Transverse colon (tissue), 4 donors: ENCODE results near the gene CD300A. TPM values are rescaled to one million over a fixed set of nuclear protein-coding genes. Genes with fewer than 3 reads are reported as not detected.

Experiments
- DNase-seq: peaks from one replicate; pipeline ENCODE4 v3.0.0-alpha.2; 2019
- H3K27ac ChIP-seq, 4 donors: fragments of 200-600 bp; sonication (generic); 2 replicates each; pipeline ENCODE4 v1.5.1; 2016 to 2018; ENCODE audit warnings: inconsistent platforms in 4 of 4
- H3K27me3 ChIP-seq: fragments of 200-600 bp; sonication (generic); 2 replicates; pipeline ENCODE4 v1.5.1; 2017; ENCODE audit warnings: inconsistent platforms
- H3K36me3 ChIP-seq, 4 donors: fragments of 200-600 bp; sonication (generic); 2 replicates each; pipeline ENCODE4 v1.5.1; 2017 to 2019; ENCODE audit warnings: inconsistent platforms in 4 of 4
- H3K4me1 ChIP-seq, 4 donors: fragments of 200-600 bp; sonication (generic); 2 replicates each; pipeline ENCODE4 v1.5.1; 2017 to 2020; ENCODE audit warnings: inconsistent platforms in 4 of 4
- H3K4me3 ChIP-seq, 4 donors: fragments of 200-600 bp; sonication (generic); 1 replicate in 1 of 4; 2 replicates in 3 of 4; pipeline versions ENCODE4 v1.5.1 to v1.6.1; 2017 to 2019; ENCODE audit warnings: inconsistent platforms in 4 of 4
- H3K9me3 ChIP-seq, 2 donors: fragments of 200-600 bp; sonication (generic); 2 replicates each; pipeline ENCODE4 v1.5.1; 2017 to 2019; ENCODE audit warnings: inconsistent platforms in 2 of 2
- CTCF ChIP-seq, 5 experiments: fragments of 200-600 bp in 3 of 5; fragments of 450-650 bp in 2 of 5; sonication (generic) in 3 of 5; IDR thresholded peaks; 1 replicate in 2 of 5; 2 replicates in 3 of 5; pipeline ENCODE4 v1.5.1; 2016 to 2017; ENCODE audit warnings: antibody characterized with exemption in 5 of 5, inconsistent platforms in 3 of 5, mild to moderate bottlenecking in 2 of 5, moderate library complexity in 1 of 5
- EP300 ChIP-seq: sonication (generic); formaldehyde crosslinking; IDR thresholded peaks from one replicate; pipeline ENCODE4 v1.6.1; 2017; ENCODE audit warnings: antibody characterized with exemption, low read depth
- POLR2A ChIP-seq: fragments of 450-650 bp; IDR thresholded peaks from one replicate; pipeline ENCODE4 v1.6.1; 2016; ENCODE audit warnings: antibody characterized with exemption, mild to moderate bottlenecking, moderate library complexity
- POLR2AphosphoS5 ChIP-seq, 3 donors: sonication (generic); formaldehyde crosslinking; IDR thresholded peaks; one replicate each; pipeline ENCODE4 v1.6.1; 2016; ENCODE audit warnings: antibody characterized with exemption in 3 of 3
- whole genome bisulfite sequencing, 2 donors: methylation state at CpG; one replicate each; pipeline ENCODE4 v1.1.5; 2018; ENCODE audit warnings: low coverage in 1 of 2; 5-methylcytosine and 5-hydroxymethylcytosine counted together
- in situ Hi-C, 4 donors: fragments of 200-750 bp; cut with MboI; loops; one replicate each; pipeline versions ENCODE4 v1.15.0 to v1.15.1; 2017; ENCODE audit warnings: low sequenced_read_pairs in 3 of 4, low pct_ligation_motif_present in 1 of 4, low pct_unique_long_range_greater_than_20kb in 1 of 4
- intact Hi-C: fragments of 100-400 bp; cut with DNase I; formaldehyde crosslinking; loops from one replicate; pipeline ENCODE4 v1.15.1; 2023; ENCODE audit warnings: low total_unique reads
- total RNA-seq, 4 donors: library from RNA; depleted of rRNA; stranded (reverse); fragments of >200 nt; gene quantifications; one replicate each; pipeline ENCODE4 v1.1.0, GENCODE V29; 2016

CD300A gene
- total RNA-seq, 4 donors from 2014 or later: 3.1 to 5.1 TPM; not detected in 2

- Histone ChIP-seq H3K4me1 (no peaks in the 10 kb centered on the region), H3K9me3 (no peaks in the 10 kb centered on the region), H3K4me3 (no peak overlapping the region), H3K27ac (no peak overlapping the region), H3K27me3 (no peaks in the 10 kb centered on the region), H3K36me3 (no peaks in the 10 kb centered on the region)
- DNase-seq: no peak
- in situ Hi-C loops (no loop called here), intact Hi-C loops (no loop called here)
- 62 to 100% methylated on average over 1 to 8 of the region's 8 CpGs for WGBS, 2 donors
- TF ChIP-seq EP300: no peak
- TF ChIP-seq CTCF (IDR thresholded peaks at IDR 0.05): no peak
- TF ChIP-seq POLR2A: no peak
- no peak for TF ChIP-seq POLR2AphosphoS5 (IDR thresholded peaks at IDR 0.05)
Observed at GRCh38 chr17:74528491-74529199, 62.2 kb downstream of the CD300A start.

GRCh38 chr17:74529243-74529642, 62.8 kb downstream of the CD300A start:
- in situ Hi-C loops (no loop called here), intact Hi-C loops (no loop called here)
- Histone ChIP-seq H3K4me1 (no peaks in the 10 kb centered on the region), H3K27ac (no peak overlapping the region), H3K36me3 (no peaks in the 10 kb centered on the region), H3K27me3 (peaks cover 1% of the 10 kb centered on the region), H3K9me3 (no peaks in the 10 kb centered on the region), H3K4me3 (no peak overlapping the region)
- TF ChIP-seq POLR2A: no peak
- TF ChIP-seq EP300: no peak
- no peak for TF ChIP-seq CTCF (IDR thresholded peaks at IDR 0.05)
- TF ChIP-seq POLR2AphosphoS5 (IDR thresholded peaks at IDR 0.05): no peak
- 87% methylated on average over 5 of the region's 5 CpGs; no CpG with 5 or more reads in 1 of the 2 donors for WGBS, 2 donors
- DNase-seq: no peak

GRCh38 chr17:74530831-74531150, 64.4 kb downstream of the CD300A start:
- no peak for TF ChIP-seq POLR2AphosphoS5 (IDR thresholded peaks at IDR 0.05)
- no peak for TF ChIP-seq CTCF (IDR thresholded peaks at IDR 0.05)
- no peak for TF ChIP-seq POLR2A
- no peak for TF ChIP-seq EP300
- Histone ChIP-seq H3K9me3 (peaks cover 0 to 3% of the 10 kb centered on the region in 2 donors), H3K4me1 (no peaks in the 10 kb centered on the region), H3K4me3 (no peak overlapping the region), H3K36me3 (no peaks in the 10 kb centered on the region), H3K27ac (no peak overlapping the region), H3K27me3 (peaks cover 8% of the 10 kb centered on the region)
- 73% methylated on average over 5 of the region's 5 CpGs; no CpG with 5 or more reads in 1 of the 2 donors for WGBS, 2 donors
- in situ Hi-C loops: no loop called here
- intact Hi-C loops: no loop called here
- no peak for DNase-seq

GRCh38 chr17:74531231-74531761, 64.9 kb downstream of the CD300A start, which contains the start of gene CD300LB:
Gene CD300LB, minus strand, starts transcription at chr17:74531475. Its CDS starts 125 bp downstream, at chr17:74531350.
- H3K4me1 ChIP-seq: no peaks in the 10 kb centered on the region
- peaks cover 10% of the 10 kb centered on the region for H3K27me3 ChIP-seq
- no peak within 1 kb of the TSS for H3K4me3 ChIP-seq
- no peak for TF ChIP-seq EP300
- intact Hi-C loops: no loop called here
- in situ Hi-C loops: no loop called here
- 26 to 65% methylated on average over 6 to 10 of the region's 10 CpGs for WGBS, 2 donors
- DNase-seq: no peak
- peaks cover 0 to 3% of the 10 kb centered on the region in 2 donors for H3K9me3 ChIP-seq
- H3K36me3 ChIP-seq: no peaks in the 10 kb centered on the region
- no peak within 1 kb of the TSS for H3K27ac ChIP-seq
